Stomach (tissue), 4 donors: ENCODE data around the gene PCDH9.

Source experiments
- EP300 ChIP-seq: sonication (generic); formaldehyde crosslinking; IDR thresholded peaks from one replicate; pipeline ENCODE4 v1.6.1; 2017; ENCODE audit warnings: antibody characterized with exemption
- POLR2A ChIP-seq, 4 donors: fragments of 450-650 bp; IDR thresholded peaks; one replicate each; pipeline ENCODE4 v1.6.1; 2016; ENCODE audit warnings: antibody characterized with exemption in 4 of 4, control low read depth in 2 of 4, mild to moderate bottlenecking in 1 of 4, moderate library complexity in 1 of 4
- POLR2AphosphoS5 ChIP-seq, 3 donors: sonication (generic); formaldehyde crosslinking; IDR thresholded peaks; one replicate each; pipeline ENCODE4 v1.6.1; 2016; ENCODE audit warnings: antibody characterized with exemption in 3 of 3
- TF ChIP-seq, protein P1 (sequence below), 7 experiments: fragments of 450-650 bp in 4 of 7; fragments of 200-600 bp in 3 of 7; sonication (generic) in 3 of 7; IDR thresholded peaks; one replicate each; pipeline ENCODE4 v1.5.1; 2016 to 2019; ENCODE audit warnings: antibody characterized with exemption in 7 of 7, control low read depth in 2 of 7, mild to moderate bottlenecking in 1 of 7

DNA sequence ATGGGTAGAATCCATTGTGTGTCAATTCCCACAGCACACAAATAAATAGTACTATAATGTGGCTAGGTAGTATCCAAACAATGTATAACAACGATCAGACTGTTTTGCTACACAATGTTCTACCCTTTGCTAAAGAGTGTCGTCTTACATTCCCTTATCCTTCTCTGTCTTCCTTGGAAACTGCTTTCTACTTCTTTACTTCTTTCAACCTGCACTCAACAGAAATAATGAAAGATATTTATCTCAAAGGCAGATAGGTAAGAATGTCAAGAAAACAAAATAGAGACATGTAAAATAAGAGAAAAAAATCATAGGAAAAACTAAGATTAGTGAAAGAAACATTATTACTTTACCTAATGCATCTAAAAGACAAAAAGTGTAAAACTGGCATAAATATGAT lies 814.7 kb downstream of the PCDH9 start:
- TF ChIP-seq, protein P1, sequence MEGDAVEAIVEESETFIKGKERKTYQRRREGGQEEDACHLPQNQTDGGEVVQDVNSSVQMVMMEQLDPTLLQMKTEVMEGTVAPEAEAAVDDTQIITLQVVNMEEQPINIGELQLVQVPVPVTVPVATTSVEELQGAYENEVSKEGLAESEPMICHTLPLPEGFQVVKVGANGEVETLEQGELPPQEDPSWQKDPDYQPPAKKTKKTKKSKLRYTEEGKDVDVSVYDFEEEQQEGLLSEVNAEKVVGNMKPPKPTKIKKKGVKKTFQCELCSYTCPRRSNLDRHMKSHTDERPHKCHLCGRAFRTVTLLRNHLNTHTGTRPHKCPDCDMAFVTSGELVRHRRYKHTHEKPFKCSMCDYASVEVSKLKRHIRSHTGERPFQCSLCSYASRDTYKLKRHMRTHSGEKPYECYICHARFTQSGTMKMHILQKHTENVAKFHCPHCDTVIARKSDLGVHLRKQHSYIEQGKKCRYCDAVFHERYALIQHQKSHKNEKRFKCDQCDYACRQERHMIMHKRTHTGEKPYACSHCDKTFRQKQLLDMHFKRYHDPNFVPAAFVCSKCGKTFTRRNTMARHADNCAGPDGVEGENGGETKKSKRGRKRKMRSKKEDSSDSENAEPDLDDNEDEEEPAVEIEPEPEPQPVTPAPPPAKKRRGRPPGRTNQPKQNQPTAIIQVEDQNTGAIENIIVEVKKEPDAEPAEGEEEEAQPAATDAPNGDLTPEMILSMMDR (IDR thresholded peaks at IDR 0.05), result no peak
- no peak for TF ChIP-seq EP300
- TF ChIP-seq POLR2A (IDR thresholded peaks at IDR 0.05), result no peak
- TF ChIP-seq POLR2AphosphoS5 (IDR thresholded peaks at IDR 0.05), result no peak
